Stimulated activated effector memory CD8-positive, alpha-beta T cell treated with anti-CD3 and anti-CD28 coated beads, Interleukin-12 subunit alpha, Interleukin-12 subunit beta, amount 100 ng/mL, for 72 hours (primary cell): ENCODE results near the gene ADH6.
"Not testable (repeated sequence)": the region's sequence is repeated elsewhere in the genome, so short reads cannot be mapped to it uniquely, and the experiment has no call there.

Experiments
- ATAC-seq: fragments of 150-1000 bp; cut with Tn5 transposase; 2 replicates; pipeline ENCODE4 v1.10.0; 2021
- DNase-seq, 2 donors: peaks; one replicate each; pipeline ENCODE4 v3.0.0; 2021 to 2022; ENCODE audit warnings: low spot score in 2 of 2
- H3K27ac Mint-ChIP-seq: one replicate; pipeline ENCODE4 v1.8.0; 2022; ENCODE audit warnings: mild to moderate bottlenecking, mixed read lengths
- H3K36me3 Mint-ChIP-seq: one replicate; pipeline ENCODE4 v1.8.0; 2022; ENCODE audit warnings: mild to moderate bottlenecking, mixed read lengths
- H3K4me1 Mint-ChIP-seq: one replicate; pipeline ENCODE4 v1.8.0; 2022; ENCODE audit warnings: mixed read lengths
- H3K4me3 Mint-ChIP-seq: one replicate; pipeline ENCODE4 v1.8.0; 2022; ENCODE audit warnings: mild to moderate bottlenecking, mixed read lengths
- H3K9me3 Mint-ChIP-seq: one replicate; pipeline ENCODE4 v1.8.0; 2022; ENCODE audit warnings: mixed read lengths

Gene ADH6

DNA sequence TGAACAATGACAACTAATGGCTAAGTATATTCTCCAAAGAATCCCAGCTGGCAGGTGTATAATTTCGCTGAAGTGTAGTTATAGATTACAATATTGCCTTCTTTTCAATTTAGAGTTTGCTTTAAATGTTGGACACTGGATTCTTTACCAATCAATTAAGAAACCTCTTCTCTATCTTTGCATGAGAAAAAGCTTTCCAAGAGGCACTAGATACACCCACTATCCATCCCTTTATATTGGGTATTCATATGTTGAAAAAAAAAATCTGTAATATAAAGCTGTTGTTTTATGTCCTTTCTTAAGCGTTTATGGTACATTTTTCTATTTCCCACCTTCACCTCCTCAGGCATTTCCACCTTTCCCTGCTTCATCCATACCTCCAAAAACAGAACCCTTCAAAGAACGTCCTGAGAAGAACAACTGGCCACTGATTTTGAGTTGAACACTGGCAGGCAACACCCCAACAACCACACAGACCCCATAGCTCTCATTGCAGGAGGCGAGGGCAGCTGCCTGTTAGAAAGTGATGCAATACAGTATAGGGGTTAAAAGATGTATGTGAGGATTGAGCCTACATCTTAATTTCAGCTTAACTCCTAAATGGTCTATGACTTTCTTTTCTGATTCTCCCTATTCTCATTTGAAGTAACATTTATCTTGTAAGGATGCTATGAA is 11.8 kb downstream of the ADH6 start:
- Mint-ChIP-seq H3K9me3 (no peaks in the 10 kb centered on the region), H3K36me3 (no peaks in the 10 kb centered on the region), H3K4me1 (no peaks in the 10 kb centered on the region), H3K27ac (no peak overlapping the region), H3K4me3 (no peak overlapping the region)
- DNase-seq (no peak), ATAC-seq (no peak)

DNA sequence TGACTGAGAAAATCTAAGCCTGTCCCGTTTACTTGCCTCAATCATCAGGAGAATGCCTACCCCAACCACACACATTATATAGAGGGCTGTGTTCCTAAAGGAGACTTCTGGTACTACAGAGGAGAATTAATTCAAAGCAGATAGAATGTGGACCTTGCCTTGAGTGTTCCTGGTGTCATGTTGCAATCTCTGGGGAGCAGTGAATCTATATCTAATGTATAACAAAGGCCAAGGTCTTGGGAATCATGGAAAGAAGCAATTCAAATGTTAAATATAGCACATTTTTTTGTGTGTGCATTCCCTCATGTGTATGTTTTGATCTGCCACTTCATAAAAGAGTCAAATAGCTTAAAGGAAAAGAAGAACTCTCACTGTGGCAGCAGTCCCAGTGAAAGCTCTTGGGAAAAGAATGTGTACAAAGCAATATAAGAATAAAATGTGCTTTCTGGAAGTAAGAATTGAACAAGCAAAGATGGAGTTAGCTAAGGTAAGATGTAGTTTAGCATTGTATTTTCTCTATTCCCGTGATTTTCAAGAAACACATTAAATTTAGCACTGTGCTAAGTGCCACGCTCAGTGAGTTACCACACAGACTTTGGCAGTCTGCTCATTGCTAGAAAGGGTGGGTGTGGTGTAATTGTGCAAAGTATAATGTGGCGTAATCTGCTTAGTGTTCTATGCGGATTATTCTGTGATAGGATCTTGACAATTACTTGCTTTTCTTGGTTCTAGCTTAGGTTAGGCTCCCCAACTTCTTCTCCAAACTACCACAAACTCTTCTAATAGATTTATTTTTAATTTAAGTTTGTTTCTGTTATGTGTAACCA is 13.7 kb downstream of the ADH6 start:
- Mint-ChIP-seq H3K9me3 (no peaks in the 10 kb centered on the region), H3K4me3 (no peak overlapping the region), H3K36me3 (no peaks in the 10 kb centered on the region), H3K27ac (no peak overlapping the region), H3K4me1 (no peaks in the 10 kb centered on the region)
- DNase-seq (no peak), ATAC-seq (no peak)

DNA sequence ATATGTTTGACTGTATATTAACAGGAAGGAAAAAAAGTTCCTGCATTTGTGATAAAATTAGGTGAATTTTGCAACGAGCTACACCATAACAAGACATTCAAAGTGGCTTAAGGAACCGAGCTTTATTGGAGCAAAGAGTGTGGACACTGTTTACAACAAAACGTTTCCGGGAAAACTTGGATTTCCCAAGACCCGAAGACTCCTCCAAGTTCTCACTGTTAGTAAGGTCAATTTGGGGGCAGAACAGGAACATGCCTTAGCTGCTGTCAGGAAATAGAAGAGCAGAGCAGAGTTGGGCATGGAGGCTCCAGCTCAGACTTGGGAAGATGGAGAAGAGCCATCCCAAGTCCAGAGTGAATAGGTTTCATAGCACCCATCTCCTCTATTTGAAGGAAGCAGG is 16.5 kb downstream of the ADH6 start:
- Mint-ChIP-seq H3K4me3 (no peak overlapping the region), H3K36me3 (no peaks in the 10 kb centered on the region), H3K9me3 (no peaks in the 10 kb centered on the region), H3K4me1 (no peaks in the 10 kb centered on the region), H3K27ac (no peak overlapping the region)
- no peak for ATAC-seq
- no peak for DNase-seq

DNA sequence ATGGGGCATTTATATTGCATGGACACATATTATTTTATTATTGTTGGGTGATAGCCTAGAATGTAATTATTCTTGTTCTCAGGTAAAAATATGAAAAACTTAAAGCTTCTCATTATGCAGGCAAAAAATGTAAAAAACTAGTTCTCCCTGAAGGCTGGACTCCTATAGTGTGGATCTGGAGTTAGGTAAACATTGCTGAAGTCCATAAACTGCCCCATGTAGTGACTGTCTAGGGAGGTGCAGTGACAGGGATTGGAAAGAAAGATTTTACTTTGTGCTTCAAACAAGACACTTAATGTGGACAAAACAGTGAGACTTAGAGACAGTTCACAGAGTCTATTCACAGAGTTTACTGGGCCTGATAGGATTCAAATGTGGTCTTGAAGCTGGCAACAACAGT is 17.0 kb downstream of the ADH6 start:
- Mint-ChIP-seq H3K4me3 (no peak overlapping the region), H3K27ac (no peak overlapping the region), H3K4me1 (no peaks in the 10 kb centered on the region), H3K36me3 (no peaks in the 10 kb centered on the region), H3K9me3 (no peaks in the 10 kb centered on the region)
- ATAC-seq, result no peak
- DNase-seq, result no peak

DNA sequence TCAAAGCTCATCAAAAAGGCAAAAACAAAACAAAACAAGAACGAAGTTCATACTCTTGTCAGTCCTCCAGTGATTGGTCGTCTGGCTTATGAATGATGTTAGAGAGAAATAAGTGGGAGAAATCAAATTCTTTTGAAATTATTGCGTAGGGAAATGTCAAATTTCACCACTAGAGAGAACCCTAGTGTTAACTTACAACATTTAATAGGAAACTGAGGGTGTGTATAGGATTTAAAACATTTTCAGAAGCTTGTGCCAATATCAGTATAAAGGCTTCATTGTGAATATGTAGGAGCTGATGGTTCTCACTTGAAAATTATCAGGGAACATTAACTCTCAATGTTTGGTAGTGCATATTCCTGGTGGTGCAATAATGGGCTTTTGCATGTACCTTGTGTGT is 17.4 kb downstream of the ADH6 start:
- DNase-seq (no peak), ATAC-seq (no peak)
- Mint-ChIP-seq H3K4me3 (no peak overlapping the region), H3K4me1 (no peaks in the 10 kb centered on the region), H3K9me3 (no peaks in the 10 kb centered on the region), H3K36me3 (no peaks in the 10 kb centered on the region), H3K27ac (no peak overlapping the region)

DNA sequence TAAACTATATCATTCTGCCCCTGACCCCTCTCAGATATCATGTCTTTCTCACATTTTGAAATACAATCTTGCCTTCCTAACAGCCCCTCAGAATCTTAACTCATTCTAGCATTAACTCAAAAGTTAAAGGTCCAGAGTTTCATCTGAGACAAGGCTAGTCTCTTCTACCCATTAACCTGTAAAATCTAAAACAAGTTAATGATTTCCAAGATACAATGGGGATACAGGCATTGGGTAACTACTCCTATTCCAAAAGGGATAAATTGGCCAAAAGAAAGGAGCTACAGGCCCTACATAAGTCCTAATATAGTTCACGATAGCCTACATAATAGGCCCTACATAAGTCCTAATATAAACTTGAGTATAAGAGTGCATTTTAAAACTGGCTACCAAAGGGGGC is 18.9 kb downstream of the ADH6 start:
- Mint-ChIP-seq H3K9me3 (no peaks in the 10 kb centered on the region), H3K36me3 (no peaks in the 10 kb centered on the region), H3K4me1 (no peaks in the 10 kb centered on the region), H3K27ac (no peak overlapping the region), H3K4me3 (no peak overlapping the region)
- no peak for DNase-seq
- no peak for ATAC-seq

DNA sequence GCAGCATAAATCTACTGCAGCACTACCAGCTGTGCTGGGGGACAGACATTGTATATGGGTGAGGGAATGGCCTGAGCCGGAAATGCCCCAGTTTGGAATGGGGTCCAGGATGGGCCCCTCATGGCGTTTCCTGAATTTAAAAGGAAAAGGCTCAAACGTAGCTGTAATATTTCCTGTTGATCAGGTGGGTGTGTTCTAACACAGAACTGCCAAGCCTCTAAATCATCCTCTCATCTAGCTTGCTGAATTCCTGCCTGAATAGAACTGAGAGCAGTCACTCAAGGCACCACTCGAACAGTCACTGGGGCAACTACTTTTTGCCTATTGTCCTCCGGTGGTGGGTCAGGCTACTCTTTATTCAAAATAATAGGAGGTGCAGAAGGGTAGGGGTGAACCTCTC is 28.7 kb downstream of the ADH6 start:
- Mint-ChIP-seq H3K27ac (no peak overlapping the region), H3K4me3 (no peak overlapping the region), H3K36me3 (no peaks in the 10 kb centered on the region), H3K9me3 (peaks cover 11% of the 10 kb centered on the region), H3K4me1 (no peaks in the 10 kb centered on the region)
- DNase-seq, result no peak
- no peak for ATAC-seq

DNA sequence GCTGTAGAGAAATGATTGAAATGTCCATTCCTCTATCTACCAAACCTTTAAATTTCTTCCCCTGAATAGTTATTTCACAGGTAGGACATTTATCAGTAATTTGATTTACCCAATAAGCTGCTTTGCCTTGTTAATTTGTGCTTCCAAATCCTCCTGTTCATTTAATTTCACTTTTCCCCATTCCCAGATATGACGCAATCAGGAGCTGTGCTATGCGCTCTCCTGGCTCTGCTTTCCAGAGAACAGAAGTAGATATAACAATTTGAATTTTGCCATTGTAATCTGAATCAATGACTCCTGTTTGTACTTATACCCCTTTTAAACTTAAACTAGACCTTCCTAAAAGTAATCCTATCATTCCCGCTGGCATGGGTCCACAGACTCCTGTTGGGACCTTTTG is 29.1 kb downstream of the ADH6 start:
- ATAC-seq, H3K4me3 Mint-ChIP-seq: not testable (repeated sequence)
- peaks cover 15% of the 10 kb centered on the region for H3K9me3 Mint-ChIP-seq

DNA sequence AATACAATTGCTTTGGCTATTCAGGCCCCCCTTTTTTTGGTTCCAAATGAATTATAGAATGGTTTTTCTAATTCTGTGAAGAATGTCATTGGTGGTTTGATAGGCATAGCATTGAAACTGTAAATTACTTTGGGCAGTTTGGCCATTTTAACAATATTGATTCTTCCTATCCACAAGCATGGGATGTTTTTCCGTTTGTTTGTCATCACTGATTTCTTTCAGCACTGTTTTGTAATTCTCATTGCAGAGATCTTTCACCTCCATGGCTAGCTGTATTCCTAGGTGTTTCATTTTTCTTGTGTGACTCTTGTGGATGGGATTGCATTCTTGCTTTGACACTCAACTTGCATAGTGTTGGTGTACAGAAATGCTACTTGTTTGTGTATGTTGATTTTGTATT is 33.0 kb downstream of the ADH6 start:
- Mint-ChIP-seq H3K27ac (no peak overlapping the region), H3K36me3 (no peaks in the 10 kb centered on the region), H3K4me1 (no peaks in the 10 kb centered on the region), H3K9me3 (peaks cover 18% of the 10 kb centered on the region), H3K4me3 (no peak overlapping the region)
- DNase-seq, result no peak
- no peak for ATAC-seq

More for the DNA sequence above, 29.1 kb downstream of the ADH6 start:
- not testable (repeated sequence) for DNase-seq, H3K27ac Mint-ChIP-seq, H3K36me3 Mint-ChIP-seq, H3K4me1 Mint-ChIP-seq

DNA sequence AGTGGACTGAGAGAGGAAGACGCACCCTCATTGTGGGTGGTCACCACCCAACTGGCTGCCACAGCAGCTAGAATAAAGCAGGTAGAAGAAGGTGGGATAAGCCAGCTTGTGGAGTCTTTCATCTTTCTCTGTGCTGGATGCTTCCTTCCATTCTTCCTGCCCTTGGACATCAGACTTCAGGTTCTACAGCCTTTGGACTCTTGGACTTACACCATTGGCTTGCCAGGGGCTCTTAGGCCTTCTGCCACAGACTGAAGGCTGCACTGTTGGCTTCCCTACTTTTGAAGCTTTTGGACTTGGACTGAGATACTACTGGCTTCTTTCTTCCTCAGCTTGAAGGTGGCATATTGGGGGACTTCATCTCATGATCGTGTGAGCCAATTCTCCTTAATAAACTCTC is 33.5 kb downstream of the ADH6 start:
- DNase-seq (no peak), ATAC-seq (no peak)
- Mint-ChIP-seq H3K4me1 (no peaks in the 10 kb centered on the region), H3K4me3 (no peak overlapping the region), H3K36me3 (no peaks in the 10 kb centered on the region), H3K27ac (no peak overlapping the region), H3K9me3 (peaks cover 15% of the 10 kb centered on the region)

DNA sequence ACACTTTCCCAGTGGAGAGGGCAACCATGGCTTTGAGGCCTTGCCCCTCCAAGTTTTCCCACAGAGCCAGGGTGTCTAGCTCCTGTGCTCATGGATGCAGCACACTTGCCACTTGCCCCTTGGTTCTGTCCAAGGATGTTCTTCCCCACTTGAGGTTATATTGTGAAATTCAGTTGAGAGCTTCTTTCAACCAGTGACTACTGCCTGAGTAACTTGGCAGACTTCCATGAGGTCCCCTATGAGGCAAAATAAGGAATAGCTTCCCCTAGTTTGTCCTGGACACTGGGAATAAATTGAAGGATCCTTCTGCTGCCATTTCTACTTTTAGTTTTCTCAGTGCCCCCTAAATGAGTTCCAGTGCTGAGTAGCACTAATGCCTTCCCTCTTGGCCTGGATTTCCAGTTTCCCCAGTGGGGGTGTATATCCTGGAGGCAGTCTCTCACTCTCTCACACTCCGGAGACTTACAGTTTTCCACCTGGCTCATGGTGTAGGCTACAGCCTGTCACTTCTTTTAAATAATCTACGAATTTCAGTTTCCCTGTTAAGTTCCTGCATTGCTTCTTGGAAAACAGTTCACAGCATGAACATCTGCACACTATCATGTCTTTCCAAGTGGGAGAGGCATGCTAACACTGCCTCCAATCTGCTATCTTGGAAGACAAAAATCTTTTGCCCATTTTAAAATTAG is 38.5 kb downstream of the ADH6 start:
- Mint-ChIP-seq H3K36me3 (no peaks in the 10 kb centered on the region), H3K27ac (no peak overlapping the region), H3K4me1 (no peaks in the 10 kb centered on the region), H3K4me3 (no peak overlapping the region), H3K9me3 (peaks cover 14% of the 10 kb centered on the region)
- ATAC-seq (peak; percentile 13), DNase-seq (no peak)

DNA sequence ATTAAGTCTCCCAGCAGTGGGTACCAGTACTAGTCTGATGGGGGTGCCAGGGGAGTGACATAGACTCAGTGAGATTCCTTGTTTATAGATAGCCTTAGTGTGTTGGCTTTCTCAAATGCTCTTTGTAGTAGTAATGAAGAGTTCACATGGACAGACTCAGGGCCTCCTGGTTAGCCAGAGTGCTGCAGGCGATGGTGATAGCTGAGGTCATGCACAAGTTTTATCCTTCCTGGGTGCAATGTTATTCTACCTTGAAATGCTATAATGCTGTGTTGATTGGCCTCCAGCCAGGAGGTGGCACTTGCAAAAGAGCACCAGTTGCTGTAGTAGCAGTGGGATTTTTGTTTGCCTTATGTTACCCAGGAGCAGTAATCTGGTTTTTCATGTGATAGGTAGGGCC is 39.4 kb downstream of the ADH6 start:
- H3K4me3 Mint-ChIP-seq, result no peak overlapping the region
- no peak overlapping the region for H3K27ac Mint-ChIP-seq
- H3K4me1 Mint-ChIP-seq, result no peaks in the 10 kb centered on the region
- no peak for DNase-seq
- no peaks in the 10 kb centered on the region for H3K36me3 Mint-ChIP-seq
- H3K9me3 Mint-ChIP-seq, result peaks cover 6% of the 10 kb centered on the region
- ATAC-seq, result no peak

DNA sequence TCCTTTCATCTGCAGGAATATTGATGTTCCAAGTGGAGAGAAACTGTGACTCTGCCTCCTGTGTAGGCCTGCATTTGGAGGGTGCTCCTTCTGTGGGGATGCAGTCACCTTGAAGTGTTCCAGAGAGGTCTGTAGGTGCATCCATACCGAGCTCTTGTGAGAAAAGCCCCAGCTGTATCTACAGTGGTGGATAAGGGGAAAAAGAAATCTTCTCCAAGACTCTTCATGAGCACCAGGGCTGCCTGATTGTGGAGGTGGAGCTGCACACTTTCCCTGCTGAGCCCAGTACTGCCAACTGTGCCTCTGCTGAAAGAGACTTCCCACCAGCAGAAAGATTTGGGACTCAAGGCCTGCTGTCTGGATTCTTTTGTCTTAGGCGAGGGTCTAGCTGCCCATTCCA is 39.9 kb downstream of the ADH6 start:
- Mint-ChIP-seq H3K9me3 (peaks cover 5% of the 10 kb centered on the region), H3K27ac (no peak overlapping the region), H3K4me3 (no peak overlapping the region), H3K36me3 (no peaks in the 10 kb centered on the region), H3K4me1 (no peaks in the 10 kb centered on the region)
- no peak for DNase-seq
- ATAC-seq, result no peak

DNA sequence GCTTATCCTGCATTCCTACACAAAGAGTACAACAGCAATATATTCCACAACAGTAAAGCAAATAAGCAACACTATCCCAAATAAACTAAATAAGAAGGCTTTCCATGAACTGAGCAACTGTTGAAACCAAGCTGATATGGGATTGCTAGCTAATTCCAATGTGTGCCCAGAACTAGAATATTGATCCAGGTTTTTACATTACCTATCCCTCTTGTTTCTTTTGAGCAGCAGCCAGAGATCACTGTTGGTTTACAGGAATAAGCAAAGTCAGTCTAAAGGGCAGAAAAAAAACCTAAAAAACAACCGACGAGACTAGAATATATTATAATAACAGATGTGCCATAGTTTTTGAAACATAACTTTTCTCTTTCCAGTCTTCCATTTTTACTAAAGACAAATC is 52.5 kb downstream of the ADH6 start:
- Mint-ChIP-seq H3K4me3 (no peak overlapping the region), H3K9me3 (peaks cover 5% of the 10 kb centered on the region), H3K36me3 (no peaks in the 10 kb centered on the region), H3K27ac (no peak overlapping the region), H3K4me1 (no peaks in the 10 kb centered on the region)
- DNase-seq (no peak), ATAC-seq (no peak)

DNA sequence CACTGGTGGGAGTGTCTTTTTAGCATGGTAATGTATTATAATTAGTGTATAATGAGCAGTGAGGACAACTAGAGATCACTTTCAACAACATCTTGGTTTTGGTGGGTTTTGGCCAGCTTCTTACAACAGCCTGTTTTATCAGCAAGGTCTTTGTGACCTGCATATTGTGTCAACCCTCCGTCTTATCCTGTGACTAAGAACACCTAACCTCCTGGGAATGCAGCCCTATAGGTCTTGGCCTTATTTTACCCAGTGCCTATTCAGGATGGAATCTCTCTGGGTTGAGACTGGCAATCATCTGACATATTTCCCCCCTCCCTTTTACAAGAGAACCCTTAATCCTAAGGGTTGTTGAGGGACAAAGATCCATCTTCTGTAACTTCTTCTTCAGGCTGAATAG is 53.1 kb downstream of the ADH6 start:
- no peaks in the 10 kb centered on the region for H3K4me1 Mint-ChIP-seq
- H3K27ac Mint-ChIP-seq, result no peak overlapping the region
- H3K36me3 Mint-ChIP-seq, result no peaks in the 10 kb centered on the region
- ATAC-seq, result no peak
- H3K4me3 Mint-ChIP-seq, result no peak overlapping the region
- H3K9me3 Mint-ChIP-seq, result peaks cover 5% of the 10 kb centered on the region
- DNase-seq, result no peak
